ENCODE results near the gene GPATCH2. TPM values are rescaled to one million over a fixed set of nuclear protein-coding genes. Genes with fewer than 3 reads are reported as not detected.

The GPATCH2 gene
- total and polyA plus RNA-seq, 8 donors: 11.0 to 28.5 (median 23.3) TPM

GRCh38 chr1:217627431-217627830 lies 3.5 kb downstream of the GPATCH2 start:
- Histone ChIP-seq H3K4me3 (no peak overlapping the region), H3K4me1 (peaks cover 5 to 28% of the 10 kb centered on the region in 2 donors), H3K27me3 (no peaks in the 10 kb centered on the region), H3K9me3 (no peaks in the 10 kb centered on the region), H3K36me3 (no peaks in the 10 kb centered on the region), H3K27ac (no peak overlapping the region)
- no peak for TF ChIP-seq CTCF (IDR thresholded peaks at IDR 0.05)
- no peak for ATAC-seq
- DNase-seq: peak in 1 of 4 donors; percentile 9
- intact Hi-C loops (cut with DNase I): no loop called here

- Histone ChIP-seq H3K4me1 (peaks cover 5 to 28% of the 10 kb centered on the region in 2 donors), H3K27ac (no peak overlapping the region), H3K9me3 (no peaks in the 10 kb centered on the region), H3K27me3 (no peaks in the 10 kb centered on the region), H3K36me3 (no peaks in the 10 kb centered on the region), H3K4me3 (no peak overlapping the region)
- intact Hi-C loops (cut with DNase I): no loop called here
- no peak for ATAC-seq
- no peak for DNase-seq
- TF ChIP-seq CTCF (IDR thresholded peaks at IDR 0.05): no peak
Measured at GRCh38 chr1:217626321-217626720, 4.6 kb downstream of the GPATCH2 start.

GRCh38 chr1:217622042-217622441 lies 8.8 kb downstream of the GPATCH2 start:
- DNase-seq (no peak), ATAC-seq (no peak)
- H3K27me3 ChIP-seq: no peaks in the 10 kb centered on the region
- H3K27ac ChIP-seq: no peak overlapping the region
- peaks cover 0 to under 1% of the 10 kb centered on the region in 2 donors for H3K4me1 ChIP-seq
- no peaks in the 10 kb centered on the region for H3K9me3 ChIP-seq
- no peak for TF ChIP-seq CTCF (IDR thresholded peaks at IDR 0.05)
- intact Hi-C loops (cut with DNase I): no loop called here
- H3K36me3 ChIP-seq: peaks cover 0 to 21% of the 10 kb centered on the region in 2 donors
- no peak overlapping the region for H3K4me3 ChIP-seq

- Histone ChIP-seq H3K9me3 (no peaks in the 10 kb centered on the region), H3K27ac (no peak overlapping the region), H3K4me1 (no peaks in the 10 kb centered on the region), H3K4me3 (no peak overlapping the region), H3K36me3 (peaks cover 0 to 21% of the 10 kb centered on the region in 2 donors), H3K27me3 (no peaks in the 10 kb centered on the region)
- no peak for ATAC-seq
- no peak for TF ChIP-seq CTCF (IDR thresholded peaks at IDR 0.05)
- no peak for DNase-seq
- intact Hi-C loops (cut with DNase I): no loop called here
Measured at GRCh38 chr1:217620814-217621213, 10.1 kb downstream of the GPATCH2 start.

- H3K27me3 ChIP-seq: no peaks in the 10 kb centered on the region
- ATAC-seq (peak; percentile 33), DNase-seq (no peak)
- H3K36me3 ChIP-seq: peaks cover 0 to 21% of the 10 kb centered on the region in 2 donors
- no peaks in the 10 kb centered on the region for H3K4me1 ChIP-seq
- intact Hi-C loops (cut with DNase I): no loop called here
- TF ChIP-seq CTCF (IDR thresholded peaks at IDR 0.05): no peak
- H3K9me3 ChIP-seq: no peaks in the 10 kb centered on the region
- H3K27ac ChIP-seq: no peak overlapping the region
- H3K4me3 ChIP-seq: no peak overlapping the region
Measured at GRCh38 chr1:217617126-217617525, 13.8 kb downstream of the GPATCH2 start.

Data from left lung (tissue), 10 donors.